CD4-positive, alpha-beta T cell treated with Interleukin-17A for 1 hour (primary cell): Measurements from ENCODE around the gene MRPL45.

ENCODE experiments used
- DNase-seq: peaks from one replicate; pipeline ENCODE4 v3.0.0-alpha.2; 2020

Gene MRPL45

GRCh38 chr17:38325221-38325851 is 28.4 kb downstream of the MRPL45 start:
- no peak for DNase-seq

DNA sequence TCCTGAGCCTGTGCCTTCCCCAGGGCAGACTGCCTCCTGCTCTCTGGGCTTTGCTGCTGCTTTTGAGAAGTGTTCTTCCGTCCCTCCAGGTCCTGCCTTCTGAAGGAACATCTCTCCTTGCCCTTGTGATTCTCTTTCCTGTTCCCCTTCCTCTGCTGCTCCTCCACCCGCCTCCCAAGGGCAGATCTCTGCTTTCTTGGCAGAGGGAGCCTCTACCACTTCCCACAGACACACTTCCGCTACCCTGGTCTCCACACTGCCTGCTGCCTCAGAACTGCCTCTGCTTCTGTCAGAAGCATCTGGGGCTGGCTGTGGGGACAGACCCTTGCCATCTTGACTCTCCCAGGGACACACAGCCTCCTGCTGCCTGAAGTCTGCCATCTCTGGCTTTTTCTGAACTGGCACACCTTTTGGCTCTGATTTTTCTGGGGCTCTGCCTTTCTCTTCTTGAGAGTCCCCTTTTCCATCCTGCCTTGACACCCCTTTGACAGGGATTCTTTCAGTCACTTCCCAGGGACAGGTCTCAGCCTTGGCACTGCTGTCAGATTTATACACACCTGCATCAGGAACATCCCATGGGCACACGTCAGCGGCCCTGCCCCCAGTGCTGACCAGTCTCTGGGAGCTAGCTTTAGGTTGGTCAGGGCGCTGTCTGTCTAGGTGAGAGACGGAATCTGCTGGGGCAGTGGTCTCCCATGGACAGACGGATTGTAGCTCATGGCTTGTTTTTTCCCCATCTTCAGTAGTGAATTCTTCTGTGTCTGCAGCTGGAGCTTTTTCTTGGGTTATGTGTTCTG is 30.2 kb downstream of the MRPL45 start:
- no peak for DNase-seq

DNA sequence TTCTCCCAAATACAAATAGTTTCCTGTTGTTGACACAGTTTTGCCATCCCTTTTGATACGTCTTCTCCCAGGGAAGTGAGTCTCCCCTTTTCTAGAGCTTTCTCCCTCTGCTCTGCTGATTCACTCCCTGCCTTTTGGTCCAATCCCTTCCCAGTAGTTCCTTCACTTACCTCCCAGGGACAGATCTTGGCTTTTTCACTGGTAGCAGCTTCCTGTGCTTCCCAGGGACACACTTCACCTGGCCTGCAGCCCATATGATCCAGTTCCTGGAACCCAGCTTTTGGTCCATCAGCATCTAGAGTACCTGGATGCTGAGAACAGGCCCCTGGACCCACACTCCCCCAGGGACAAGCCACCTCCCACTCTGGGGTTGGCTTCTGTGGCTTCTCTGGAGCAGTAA is 31.0 kb downstream of the MRPL45 start:
- no peak for DNase-seq

DNA sequence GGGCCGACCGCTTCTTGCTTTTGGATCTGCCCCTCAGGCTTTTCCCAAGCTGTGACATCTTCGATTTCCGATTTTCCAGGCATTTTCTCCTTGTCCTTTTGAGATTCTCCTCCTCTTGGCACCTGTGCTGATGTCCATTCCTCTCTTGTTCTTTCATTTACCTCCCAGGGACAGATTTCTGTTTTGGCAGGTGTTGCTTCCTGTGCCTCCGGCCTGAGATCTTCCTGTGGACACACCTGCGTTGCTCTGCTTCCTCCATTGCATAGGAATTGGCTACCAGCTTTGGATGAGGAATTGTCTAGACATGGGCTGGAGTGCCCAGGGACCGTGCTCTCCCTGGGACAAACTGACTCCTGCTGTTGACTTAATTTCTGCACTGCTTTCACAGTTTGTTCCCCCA is 31.7 kb downstream of the MRPL45 start:
- no peak for DNase-seq

DNA sequence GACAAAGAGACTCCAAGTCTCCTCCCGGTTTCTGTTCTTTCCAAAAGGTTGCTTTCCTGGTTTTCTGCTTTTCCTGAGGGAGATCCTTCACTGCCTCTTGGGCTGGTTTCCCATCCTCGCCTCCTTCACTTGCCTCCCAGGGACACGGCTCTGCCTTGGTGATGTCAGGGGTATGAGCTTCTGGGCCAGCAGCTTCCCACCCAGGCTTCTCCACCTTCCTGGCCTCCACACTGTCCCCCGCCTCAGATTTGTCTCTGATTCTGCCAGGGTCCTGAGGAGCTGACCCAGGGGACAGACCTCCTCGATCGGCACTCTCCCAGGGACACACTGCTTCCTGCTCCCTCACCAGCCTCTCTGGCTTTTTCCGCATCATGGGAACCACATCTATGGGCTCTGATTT is 32.3 kb downstream of the MRPL45 start:
- no peak for DNase-seq

- DNase-seq: no peak
These were observed 33.1 kb downstream of the MRPL45 start for GRCh38 chr17:38329808-38330730.

- DNase-seq: no peak
These were observed 34.0 kb downstream of the MRPL45 start for GRCh38 chr17:38330941-38331411.

DNA sequence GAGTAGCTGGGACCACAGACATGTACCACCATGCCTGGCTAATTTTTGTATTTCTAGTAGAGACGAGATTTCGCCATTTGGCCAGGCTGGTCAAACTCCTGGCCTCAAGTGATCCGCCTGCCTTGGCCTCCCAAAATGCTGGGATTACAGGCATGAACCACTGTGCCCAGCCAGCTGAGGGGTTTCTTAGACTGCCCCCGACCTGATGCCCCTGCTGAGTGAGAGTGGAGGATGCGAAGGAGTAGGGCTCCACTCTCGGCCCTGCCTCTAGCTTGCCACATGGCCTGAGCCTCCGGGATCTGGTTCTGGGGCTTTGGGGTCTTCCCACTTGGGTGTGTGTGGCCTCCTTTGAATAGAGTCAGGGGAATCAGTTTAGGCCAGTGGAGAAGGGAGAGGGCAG is 35.8 kb downstream of the MRPL45 start:
- no peak for DNase-seq

DNA sequence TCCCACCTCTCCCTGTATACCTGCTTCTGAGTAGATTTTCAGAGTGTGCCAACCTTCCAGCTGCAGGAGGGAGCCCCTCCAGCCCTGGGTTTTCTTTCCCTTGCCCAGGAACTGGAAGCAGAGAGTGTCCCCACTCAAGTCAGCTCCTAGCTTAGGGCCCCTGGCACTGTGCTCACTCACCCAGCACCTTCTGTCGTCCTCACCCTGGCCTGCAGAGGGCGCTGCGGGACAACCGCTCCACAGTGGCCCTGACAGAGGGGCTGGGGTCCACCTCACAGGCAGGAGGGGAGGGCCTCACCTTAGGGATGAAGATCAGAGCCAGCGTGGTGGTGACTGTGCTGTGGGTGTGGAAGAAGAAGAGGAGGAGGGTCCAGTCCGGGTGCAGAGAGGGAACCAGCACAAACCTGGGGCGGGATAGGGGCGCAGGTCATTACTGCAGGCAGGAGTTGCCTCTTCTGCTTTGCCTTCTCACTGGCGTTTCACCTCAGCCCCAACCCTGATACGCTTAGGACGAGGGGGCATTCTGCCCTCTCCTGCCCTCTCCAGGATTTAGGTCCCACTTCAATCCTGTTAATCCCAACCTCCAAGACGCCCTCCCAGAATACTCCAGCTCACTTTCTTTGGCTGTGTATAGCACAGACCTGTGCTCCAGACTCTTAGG is 36.8 kb downstream of the MRPL45 start:
- peak; percentile 19 for DNase-seq

- DNase-seq: no peak
These were observed 37.8 kb downstream of the MRPL45 start for GRCh38 chr17:38334480-38335364.

DNA sequence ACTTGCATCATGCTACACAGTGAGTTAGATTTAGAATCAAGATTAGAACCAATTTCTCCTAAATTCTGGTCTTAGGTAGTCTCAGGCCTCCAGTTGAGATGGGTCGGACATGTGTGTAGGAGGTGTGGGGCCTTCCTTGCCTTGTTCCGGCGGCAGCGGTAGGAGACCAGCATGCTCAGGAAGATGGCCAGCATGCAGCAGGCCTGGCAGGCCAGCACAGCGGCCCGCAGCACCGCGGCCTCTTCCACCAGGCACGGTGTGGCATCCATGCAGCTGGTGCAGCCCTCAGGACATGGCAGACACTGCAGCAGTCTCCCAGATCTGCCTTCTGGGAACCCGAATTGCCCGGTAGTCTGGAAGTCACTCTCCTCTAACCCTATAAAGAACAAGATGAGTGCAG is 39.9 kb downstream of the MRPL45 start:
- DNase-seq: no peak

DNA sequence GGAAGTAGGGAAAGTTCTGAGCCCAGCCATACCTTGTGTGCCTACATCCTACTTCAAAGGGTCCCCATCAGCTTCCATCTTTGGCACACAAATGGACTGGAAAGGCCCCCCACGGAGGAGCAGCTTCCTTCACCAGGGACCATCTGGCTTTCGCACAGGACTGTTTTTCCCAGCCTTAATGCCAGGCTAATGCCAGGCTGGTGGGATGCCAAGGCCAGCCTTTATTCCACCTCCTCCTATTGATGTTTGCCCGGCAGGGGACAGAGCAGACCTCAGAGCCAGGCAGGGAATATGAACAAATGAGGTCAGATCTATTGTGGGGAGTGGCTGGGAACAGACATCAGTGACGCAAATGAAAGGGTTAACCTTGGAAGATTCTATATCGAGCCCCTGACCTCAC is 41.1 kb downstream of the MRPL45 start:
- no peak for DNase-seq

- no peak for DNase-seq
These were observed 41.6 kb downstream of the MRPL45 start for GRCh38 chr17:38338535-38338934.

- DNase-seq: no peak
These were observed 42.9 kb downstream of the MRPL45 start for GRCh38 chr17:38339891-38340290.

DNA sequence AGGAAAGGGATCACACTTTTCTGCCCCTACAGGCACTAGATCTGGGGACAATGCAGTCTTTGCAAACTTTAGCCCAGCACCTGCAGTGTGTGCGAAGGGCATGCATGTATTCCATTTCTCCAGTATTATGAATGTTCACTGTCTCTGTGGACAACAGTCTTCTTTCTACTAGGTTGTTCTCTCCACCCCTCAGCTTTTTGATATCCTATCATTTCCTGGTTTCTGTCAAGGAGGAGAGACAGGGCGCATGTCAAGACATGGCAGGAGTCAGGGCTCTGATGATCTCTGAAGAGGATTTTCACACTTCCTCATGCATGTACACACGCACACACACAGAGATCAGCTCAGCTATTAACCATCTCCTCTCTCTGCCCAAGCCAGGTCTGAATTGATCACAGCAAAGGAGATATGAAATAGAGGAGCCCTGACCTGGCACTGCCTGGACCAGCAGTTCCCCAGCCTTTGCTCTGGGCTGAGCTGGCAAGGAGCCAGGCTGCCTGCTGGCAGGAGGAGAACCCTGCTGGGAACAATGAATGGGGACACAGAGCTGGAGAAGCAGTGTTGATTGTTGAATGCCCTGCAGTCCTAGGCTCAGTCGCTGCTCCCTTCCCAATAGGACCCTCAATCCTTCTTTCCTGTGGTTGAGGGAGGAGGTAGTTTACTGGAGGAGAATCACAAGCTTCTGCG is 44.2 kb downstream of the MRPL45 start:
- DNase-seq: no peak

GRCh38 chr17:38342886-38343607 is 46.1 kb downstream of the MRPL45 start:
- DNase-seq: no peak

DNA sequence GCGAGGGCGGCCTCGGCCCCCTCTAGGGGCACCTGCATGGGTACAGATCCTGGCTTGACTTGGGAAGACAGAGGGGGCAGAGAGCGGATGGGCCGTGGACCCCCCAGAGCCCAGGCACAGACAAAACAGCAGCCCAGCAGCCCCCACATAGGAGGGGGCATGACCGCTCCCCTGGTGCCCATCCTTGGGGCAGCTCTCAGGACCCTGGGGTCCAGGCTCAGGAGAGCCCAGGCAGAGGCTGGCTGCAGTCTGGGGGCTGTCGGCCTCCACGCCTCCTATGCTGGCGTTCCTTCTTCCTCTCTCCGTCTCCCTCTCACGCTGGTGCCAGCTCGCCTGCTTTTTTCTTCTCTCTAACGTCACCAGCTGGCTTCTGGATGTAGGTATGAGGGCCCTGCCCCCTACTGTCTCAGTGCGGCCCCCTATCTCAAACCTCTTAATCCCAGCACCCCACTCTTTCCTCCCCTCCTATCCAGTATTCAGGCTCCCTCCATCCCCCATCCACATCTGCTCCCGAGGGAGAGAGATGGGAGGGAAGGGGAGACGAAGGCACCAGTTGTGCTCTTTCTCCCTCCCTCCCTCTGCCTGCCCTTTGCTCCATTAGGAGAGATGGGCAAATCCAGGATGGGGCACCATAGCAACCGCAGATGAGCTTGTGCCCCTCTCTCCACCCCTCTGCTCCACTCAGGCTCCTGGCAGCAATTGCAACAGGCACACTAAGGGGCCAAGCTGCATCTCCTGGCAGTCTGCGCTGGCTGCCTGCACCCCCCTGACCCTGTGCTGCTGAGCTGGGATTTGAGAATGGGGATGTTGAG is 46.8 kb downstream of the MRPL45 start, which contains the start of gene GPR179:
Gene GPR179 (minus strand): TSS at position 349 of the 812 bp plus-strand sequence. CDS start 167 bp downstream, at position 182.
- no peak for DNase-seq

DNA sequence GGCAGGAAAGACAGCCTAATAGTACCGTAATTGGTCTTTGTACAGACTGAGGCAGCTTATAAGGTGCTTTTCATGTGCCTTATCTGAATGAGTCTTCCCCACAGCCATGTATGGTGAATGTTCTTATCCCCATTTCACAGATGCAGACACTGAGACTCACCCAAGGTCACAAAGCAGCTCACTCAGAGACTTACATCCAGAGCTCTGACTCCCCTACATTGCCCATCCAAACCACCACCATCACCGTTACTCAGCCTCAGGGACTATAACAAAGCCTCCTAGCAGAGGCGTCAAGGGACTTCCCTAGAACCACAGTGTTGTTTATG is 47.4 kb downstream of the MRPL45 start:
- no peak for DNase-seq

GRCh38 chr17:38345743-38346142 is 48.8 kb downstream of the MRPL45 start:
- DNase-seq: no peak
